ENCODE measurements around the gene APOC3.

- no peak for TF ChIP-seq EZH2 (IDR thresholded peaks at IDR 0.05; ENCODE audit: low read length, unreplicated experiment)
- TF ChIP-seq, protein P1, sequence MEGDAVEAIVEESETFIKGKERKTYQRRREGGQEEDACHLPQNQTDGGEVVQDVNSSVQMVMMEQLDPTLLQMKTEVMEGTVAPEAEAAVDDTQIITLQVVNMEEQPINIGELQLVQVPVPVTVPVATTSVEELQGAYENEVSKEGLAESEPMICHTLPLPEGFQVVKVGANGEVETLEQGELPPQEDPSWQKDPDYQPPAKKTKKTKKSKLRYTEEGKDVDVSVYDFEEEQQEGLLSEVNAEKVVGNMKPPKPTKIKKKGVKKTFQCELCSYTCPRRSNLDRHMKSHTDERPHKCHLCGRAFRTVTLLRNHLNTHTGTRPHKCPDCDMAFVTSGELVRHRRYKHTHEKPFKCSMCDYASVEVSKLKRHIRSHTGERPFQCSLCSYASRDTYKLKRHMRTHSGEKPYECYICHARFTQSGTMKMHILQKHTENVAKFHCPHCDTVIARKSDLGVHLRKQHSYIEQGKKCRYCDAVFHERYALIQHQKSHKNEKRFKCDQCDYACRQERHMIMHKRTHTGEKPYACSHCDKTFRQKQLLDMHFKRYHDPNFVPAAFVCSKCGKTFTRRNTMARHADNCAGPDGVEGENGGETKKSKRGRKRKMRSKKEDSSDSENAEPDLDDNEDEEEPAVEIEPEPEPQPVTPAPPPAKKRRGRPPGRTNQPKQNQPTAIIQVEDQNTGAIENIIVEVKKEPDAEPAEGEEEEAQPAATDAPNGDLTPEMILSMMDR (conservative IDR thresholded peaks at IDR 0.05; ENCODE audit: low read depth, low read length) = no peak
These were observed 15.0 kb downstream of the APOC3 start for GRCh38 chr11:116844722-116845121.
